NCI-H510A treated with DMSO at 0.1 percent for 48 hours (cell line): ENCODE data around the gene ARPC4.
A peak's percentile ranks its signal among the peaks of the same experiment; 100 is the strongest.

Source experiments
- DNase-seq: peaks from one replicate; lab custom pipeline; 2025; lab: John Stamatoyannopoulos, UW

Gene ARPC4

DNA sequence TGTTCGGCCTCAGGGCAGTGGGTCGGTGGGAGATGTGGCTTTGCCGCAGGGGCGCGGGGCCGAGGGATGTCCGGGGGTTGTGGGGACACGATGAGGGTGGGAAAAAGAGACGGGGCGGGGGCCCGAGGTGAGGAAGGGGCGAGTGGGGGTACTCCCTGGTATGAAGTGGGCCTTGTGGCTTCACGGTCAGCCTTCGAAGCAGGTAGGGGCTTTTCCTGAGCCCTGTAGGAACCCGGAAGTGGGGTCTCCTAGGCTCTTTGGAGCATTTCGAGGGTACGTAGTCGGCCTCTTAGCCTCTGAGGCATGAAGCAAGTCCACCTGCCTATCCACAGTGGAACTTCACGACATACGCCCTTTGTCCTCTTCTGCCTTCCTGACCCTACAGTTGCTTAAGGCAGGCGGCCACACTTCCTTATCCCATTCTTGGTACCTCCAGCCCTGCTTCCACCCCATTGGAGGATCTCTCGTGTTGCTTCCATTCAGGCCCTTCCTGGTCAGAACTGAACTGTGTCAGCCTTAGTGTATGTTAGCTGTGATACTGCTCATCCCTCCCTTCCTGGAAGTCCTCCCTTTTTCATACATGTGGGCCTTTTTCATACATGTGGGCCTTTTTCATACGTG lies 389 bp downstream of the ARPC4 start:
- no peak for DNase-seq

- no peak for DNase-seq
These were observed 1.5 kb downstream of the ARPC4 start for GRCh38 chr3:9794400-9794799.

GRCh38 chr3:9795207-9795606 lies 2.3 kb downstream of the ARPC4 start:
- DNase-seq: no peak

GRCh38 chr3:9797196-9797945 lies 4.5 kb downstream of the ARPC4 start:
- DNase-seq: no peak

DNA sequence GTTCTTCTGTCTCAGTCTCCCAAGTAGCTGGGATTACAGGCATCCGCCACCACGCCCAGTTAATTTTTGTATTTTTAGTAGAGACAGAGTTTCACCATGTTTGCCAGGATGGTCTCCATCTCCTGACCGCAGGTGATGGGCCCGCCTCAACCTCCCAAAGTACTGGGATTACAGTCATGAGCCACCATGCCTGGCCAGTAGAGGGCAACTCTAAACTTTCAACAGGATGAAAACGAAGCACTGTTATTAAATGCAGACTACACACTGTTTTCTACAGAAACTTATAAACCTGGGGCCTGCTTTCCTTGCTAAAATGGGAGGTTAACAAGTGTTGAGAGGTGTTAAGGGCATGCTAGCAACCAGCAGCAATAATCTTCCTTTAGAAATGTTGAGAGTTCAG lies 7.6 kb downstream of the ARPC4 start:
- DNase-seq: no peak

GRCh38 chr3:9803494-9803893 lies 10.6 kb downstream of the ARPC4 start:
- DNase-seq: no peak

GRCh38 chr3:9804996-9805395 lies 12.1 kb downstream of the ARPC4 start:
- DNase-seq: no peak

DNA sequence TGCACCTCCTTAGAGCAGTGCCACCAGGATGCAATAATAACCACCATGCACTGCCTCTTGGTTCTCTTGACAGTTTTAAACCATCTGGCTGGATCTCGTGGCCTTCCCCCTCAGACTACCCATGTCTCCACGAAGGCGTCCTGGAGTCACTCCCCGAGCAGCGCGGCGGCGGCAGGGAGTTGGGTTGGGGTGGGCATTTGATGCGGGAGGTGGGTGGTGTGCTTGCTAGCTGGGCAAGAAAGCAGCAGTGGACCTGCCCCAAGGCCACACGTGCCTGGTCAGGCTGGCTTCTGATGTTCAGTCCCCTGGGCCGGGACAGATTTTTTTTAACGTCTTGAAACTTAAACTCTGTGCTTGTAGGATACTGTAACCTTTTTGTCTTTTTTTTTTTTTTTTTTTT lies 13.3 kb downstream of the ARPC4 start:
- no peak for DNase-seq

GRCh38 chr3:9806688-9807589 lies 14.1 kb downstream of the ARPC4 start:
- DNase-seq: no peak

DNA sequence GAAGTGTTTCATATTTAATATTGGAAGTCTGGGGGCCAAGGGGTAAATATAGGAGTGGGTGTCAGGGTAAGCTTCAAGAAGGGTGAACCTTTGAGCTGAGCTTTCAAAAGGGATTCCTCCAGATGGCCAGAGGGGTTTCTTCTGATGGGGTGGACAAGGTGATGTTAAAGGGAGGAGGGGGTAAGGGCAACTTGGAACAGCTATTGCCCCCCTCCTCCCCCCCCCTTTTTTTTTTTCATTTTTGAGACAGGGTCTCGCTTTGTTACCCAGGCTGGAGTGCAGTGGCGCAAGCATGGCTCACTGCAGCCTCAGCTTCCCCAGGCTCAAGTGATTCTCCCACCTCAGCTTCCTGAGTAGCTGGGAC lies 15.1 kb downstream of the ARPC4 start:
- no peak for DNase-seq

DNA sequence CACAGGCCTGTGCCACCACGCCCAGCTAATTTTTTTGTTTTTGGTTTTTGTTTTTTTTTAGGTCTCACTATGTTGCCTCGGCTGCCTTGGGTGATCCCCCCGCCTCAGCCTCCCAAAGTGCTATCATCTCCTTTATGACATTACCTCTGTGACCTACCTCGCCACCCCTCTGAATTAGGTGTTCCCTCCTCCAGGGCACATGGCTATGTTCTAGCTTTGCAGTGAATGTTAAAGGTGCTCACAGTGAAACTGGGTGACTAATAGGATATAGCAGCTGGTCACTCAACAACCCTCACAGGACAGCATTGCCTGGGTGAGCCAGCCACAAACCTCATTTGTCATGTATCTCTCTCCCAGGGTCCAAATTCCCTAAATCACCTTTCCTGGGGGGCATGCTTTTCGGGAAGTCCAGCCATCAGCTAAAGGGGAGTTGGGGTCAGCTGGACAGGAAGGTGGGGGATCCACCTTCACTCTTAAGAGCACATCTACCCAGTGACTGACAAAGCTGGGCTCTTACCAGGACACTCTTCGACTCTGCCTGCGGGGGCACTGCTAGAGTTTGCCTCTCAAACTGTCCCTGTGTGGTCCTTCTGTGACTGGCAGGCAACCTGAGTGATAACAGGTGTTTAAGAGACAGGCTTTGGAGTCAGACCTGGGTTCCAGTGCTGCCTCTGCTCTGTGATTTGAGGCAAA lies 15.6 kb downstream of the ARPC4 start:
- no peak for DNase-seq

DNA sequence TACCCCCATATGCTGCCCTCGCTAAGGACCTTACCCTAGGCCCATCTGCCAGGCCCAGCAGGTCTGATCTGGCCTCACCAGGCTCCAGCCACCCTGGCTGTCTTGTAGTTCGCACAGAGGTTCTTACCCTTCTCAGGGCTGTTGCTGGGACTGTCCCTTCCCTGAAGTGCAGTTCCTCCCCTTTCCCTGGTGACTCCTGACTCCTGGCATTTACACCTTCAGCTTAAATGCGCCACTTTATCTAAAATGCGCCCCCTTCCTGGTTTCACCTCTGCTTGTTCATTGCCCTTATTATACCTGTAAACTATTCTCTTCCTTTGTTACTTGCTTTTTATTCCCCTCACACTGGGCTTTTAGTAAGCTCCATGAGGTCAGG lies 16.3 kb downstream of the ARPC4 start:
- peak; percentile 43 for DNase-seq

- DNase-seq: peak; percentile 43
These were observed 16.9 kb downstream of the ARPC4 start, which contains the start of gene TTLL3 for GRCh38 chr3:9809615-9810432. Gene TTLL3 (plus strand): TSS chr3:9810262. CDS start chr3:9810662, 400 bp downstream.

DNA sequence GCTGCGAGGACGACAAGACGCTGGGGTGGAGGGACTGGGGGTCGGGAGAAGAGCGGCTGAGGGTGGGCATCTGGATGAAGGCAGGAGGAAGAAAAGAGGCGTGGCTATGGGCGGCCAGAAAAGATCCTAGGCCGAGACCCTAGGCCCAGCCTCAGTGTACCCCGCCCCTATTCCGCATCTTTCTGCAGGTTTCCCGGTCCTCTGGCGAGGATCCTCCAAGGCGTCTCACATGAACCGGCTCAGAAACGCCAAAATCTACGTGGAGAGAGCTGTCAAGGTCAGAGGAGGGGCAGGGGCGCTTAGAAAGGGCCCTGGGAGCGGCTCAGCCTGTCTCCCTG lies 17.5 kb downstream of the ARPC4 start:
- DNase-seq: no peak

- DNase-seq: no peak
These were observed 18.0 kb downstream of the ARPC4 start for GRCh38 chr3:9810846-9811245.

DNA sequence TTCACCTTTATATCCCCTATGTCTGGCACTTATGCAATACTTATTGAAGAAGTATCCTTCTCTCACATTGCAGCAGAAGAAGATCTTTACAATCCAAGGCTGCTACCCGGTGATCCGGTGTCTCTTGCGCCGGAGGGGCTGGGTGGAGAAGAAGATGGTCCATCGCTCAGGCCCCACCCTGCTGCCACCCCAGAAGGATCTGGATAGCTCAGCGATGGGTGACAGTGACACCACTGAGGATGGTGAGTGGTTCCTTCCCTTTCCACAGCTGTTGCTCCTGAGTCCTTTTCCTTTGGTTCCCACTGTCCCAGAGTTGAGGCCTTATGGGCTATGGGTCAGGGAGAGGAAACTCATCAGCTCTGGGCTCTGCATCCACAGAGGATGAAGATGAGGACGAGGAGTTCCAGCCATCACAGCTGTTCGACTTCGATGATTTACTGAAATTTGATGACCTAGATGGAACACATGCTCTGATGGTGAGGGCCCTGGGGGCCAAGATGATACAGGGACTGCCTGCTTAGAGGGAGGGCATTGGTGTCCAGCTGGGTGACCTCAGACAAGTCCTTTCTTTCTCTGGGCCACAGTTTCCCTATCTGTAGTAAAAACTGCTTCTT lies 20.1 kb downstream of the ARPC4 start:
- no peak for DNase-seq

DNA sequence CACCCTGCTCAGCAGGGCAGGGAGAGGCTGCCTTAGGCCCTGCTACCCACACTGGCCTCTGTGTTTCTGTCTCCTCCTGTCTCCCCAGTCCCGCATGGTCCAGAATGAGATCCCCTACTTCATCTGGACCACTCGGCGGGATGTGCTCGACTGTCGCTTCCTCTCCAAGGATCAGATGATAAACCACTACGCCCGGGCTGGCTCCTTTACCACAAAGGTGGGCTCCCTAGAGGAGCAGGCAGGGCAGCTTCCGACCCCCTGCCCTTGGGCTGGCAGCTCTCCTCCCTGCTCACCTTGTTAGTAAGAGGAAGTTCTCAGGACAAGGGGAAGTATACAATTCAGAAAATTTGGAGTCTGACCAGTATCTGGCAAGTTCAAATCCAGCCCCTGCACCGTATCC lies 23.1 kb downstream of the ARPC4 start:
- no peak for DNase-seq

DNA sequence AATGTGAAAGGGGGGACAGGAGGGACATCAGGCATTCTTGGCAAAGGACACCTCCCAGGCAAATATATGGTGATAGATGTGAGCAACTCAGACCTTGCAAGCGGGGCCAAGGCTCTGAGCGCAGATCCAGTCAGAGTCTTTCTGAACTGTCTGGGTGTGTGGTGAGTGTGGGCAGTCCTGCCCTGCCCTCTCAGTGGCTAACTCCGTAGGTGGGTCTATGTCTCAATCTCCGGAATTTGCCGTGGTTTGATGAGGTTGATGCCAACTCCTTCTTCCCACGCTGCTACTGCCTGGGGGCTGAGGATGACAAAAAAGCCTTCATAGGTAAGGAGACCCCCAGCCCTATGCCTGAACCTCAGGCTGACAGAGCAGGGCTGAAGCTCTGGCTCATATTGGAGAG lies 24.6 kb downstream of the ARPC4 start:
- no peak for DNase-seq

DNA sequence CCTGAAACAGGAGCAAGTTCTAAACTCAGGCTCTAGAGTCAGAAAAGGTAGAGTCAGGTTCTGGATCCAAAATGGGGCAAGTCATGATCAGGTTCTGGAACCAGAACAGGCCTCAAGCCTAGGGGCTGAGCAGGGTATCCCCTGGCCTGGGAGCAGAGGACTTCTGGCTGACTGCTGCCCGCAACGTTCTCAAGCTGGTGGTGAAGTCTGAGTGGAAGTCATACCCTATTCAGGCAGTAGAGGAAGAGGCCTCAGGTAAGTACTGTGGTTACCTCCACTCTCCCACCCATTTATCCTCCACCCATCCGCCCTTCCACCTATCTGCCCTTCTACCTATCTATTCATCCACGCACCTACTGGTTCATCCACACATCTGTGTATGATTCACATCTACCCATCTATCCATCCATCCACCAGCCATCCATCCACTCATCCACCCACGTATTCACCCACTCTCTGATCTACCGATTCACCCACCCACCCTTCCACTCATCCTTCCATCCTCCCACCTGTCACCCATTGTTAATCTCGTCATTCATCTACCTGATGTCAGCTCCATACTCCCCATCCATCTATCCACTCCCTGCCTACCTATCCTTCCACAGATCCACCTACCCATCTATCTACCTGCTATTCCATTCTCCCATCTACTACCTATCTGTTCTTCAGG lies 25.9 kb downstream of the ARPC4 start:
- DNase-seq: no peak

DNA sequence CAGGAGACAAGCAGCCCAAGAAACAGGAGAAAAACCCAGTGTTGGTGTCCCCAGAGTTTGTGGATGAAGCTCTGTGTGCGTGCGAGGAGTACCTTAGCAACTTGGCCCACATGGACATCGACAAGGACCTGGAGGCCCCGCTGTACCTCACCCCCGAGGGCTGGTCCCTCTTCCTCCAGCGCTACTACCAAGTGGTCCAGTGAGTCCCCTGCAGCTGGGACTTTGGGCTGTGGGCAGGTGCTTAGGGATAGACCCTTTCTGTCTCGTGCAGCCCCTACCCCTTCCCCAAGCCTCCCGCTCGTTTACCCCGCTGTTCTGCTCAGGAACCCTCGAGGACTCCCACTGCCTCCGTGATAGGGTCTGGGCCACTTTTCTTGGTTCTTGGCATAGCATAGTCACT lies 27.7 kb downstream of the ARPC4 start:
- DNase-seq: no peak

- peak; percentile 1 for DNase-seq
These were observed 28.1 kb downstream of the ARPC4 start for GRCh38 chr3:9820946-9821345.
